Mesodermal cell (in vitro differentiated cells): ENCODE measurements around the gene ADCYAP1R1.

ENCODE experiments used
- H3K27ac ChIP-seq: 2 replicates; pipeline ENCODE4 v1.7.0; 2013; ENCODE audit warnings: mild to moderate bottlenecking, low read depth, low read length, moderate library complexity; ENCODE audit not compliant: severe bottlenecking
- H3K36me3 ChIP-seq: 2 replicates; pipeline ENCODE4 v1.7.1; 2013; ENCODE audit warnings: mild to moderate bottlenecking, low read length, moderate library complexity; ENCODE audit not compliant: control insufficient read depth, insufficient read depth
- H3K4me1 ChIP-seq: one replicate; pipeline ENCODE4 v1.7.1; 2013; ENCODE audit warnings: mild to moderate bottlenecking, low read length; ENCODE audit not compliant: insufficient read depth, control insufficient read depth, poor library complexity, severe bottlenecking
- H3K4me3 ChIP-seq: 2 replicates; pipeline ENCODE4 v1.7.0; 2013; ENCODE audit warnings: low read length, control low read depth, mild to moderate bottlenecking; ENCODE audit not compliant: insufficient read depth, poor library complexity, severe bottlenecking; ENCODE audit errors: extremely low read depth
- H3K9me3 ChIP-seq: 2 replicates; pipeline ENCODE4 v1.7.1; 2013; ENCODE audit warnings: mild to moderate bottlenecking, low read length, moderate library complexity; ENCODE audit not compliant: control insufficient read depth
- WGBS, 2 experiments: methylation state at CpG; one replicate each; pipeline ENCODE4 v1.1.5; 2013; ENCODE audit warnings: missing lambda C conversion rate in 2 of 2; ENCODE audit not compliant: insufficient coverage in 2 of 2; 5-methylcytosine and 5-hydroxymethylcytosine counted together

The ADCYAP1R1 gene

GRCh38 chr7:31020652-31021051 lies 31.5 kb upstream of the ADCYAP1R1 start:
- Histone ChIP-seq H3K4me3 (no peak overlapping the region), H3K4me1 (peaks cover 3% of the 10 kb centered on the region), H3K9me3 (no peaks in the 10 kb centered on the region), H3K36me3 (no peaks in the 10 kb centered on the region), H3K27ac (no peak overlapping the region)
- WGBS, 2 experiments = 56% methylated on average over 3 of the region's 3 CpGs; no CpG with 5 or more reads in 1 of the 2 experiments

DNA sequence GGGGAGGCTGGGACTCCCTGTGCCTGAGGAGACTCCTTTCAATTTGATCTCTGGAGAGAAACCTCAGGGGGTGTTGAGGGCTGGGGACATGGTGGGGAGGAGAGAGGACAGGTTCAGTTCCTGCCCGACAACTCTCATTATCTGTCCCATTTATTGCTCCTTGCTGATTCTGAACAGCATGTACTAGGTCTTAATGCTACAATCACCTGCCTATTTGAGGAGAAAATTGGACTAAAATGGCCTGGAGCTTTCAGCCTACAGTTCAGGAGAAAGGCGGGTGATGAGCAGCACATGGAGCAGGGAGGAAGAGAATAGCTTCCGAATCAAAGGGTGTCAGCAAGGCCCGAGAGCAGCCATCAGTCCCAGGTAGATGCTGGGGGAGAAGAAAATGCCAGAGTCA lies 30.0 kb upstream of the ADCYAP1R1 start:
- peaks cover 7% of the 10 kb centered on the region for H3K4me1 ChIP-seq
- H3K36me3 ChIP-seq = no peaks in the 10 kb centered on the region
- no peak overlapping the region for H3K4me3 ChIP-seq
- H3K9me3 ChIP-seq = no peaks in the 10 kb centered on the region
- WGBS, 2 experiments = 90 to 100% methylated on average over 1 to 3 of the region's 4 CpGs
- no peak overlapping the region for H3K27ac ChIP-seq

- Histone ChIP-seq H3K9me3 (no peaks in the 10 kb centered on the region), H3K4me3 (no peak overlapping the region), H3K36me3 (no peaks in the 10 kb centered on the region), H3K27ac (no peak overlapping the region), H3K4me1 (peaks cover 13% of the 10 kb centered on the region)
- 92 to 94% methylated on average over 2 of the region's 3 CpGs for WGBS, 2 experiments
Observed at GRCh38 chr7:31022726-31023125, 29.4 kb upstream of the ADCYAP1R1 start.

DNA sequence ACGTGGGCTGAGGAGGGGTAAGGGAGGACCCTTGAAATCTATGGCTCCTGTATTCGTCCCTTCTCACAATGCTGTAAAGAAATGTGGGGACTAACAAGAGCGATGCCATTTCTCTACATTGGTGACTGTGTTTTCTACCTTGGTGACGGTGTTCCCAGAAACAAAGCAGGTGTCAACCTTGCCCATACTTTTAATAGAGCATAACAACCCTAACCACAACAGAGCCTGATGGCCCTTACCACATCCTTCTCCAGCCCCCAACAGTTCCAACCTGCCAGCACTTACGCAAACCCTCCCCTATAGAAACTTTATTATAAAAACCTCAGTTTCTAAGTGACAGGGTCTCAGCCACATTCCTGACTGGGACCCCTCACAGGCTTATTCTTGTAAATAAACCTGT lies 28.2 kb upstream of the ADCYAP1R1 start:
- Histone ChIP-seq H3K4me1 (peaks cover 15% of the 10 kb centered on the region), H3K36me3 (no peaks in the 10 kb centered on the region), H3K9me3 (no peaks in the 10 kb centered on the region), H3K27ac (no peak overlapping the region), H3K4me3 (no peak overlapping the region)
- 82 to 97% methylated on average over 3 to 5 of the region's 5 CpGs for WGBS, 2 experiments

DNA sequence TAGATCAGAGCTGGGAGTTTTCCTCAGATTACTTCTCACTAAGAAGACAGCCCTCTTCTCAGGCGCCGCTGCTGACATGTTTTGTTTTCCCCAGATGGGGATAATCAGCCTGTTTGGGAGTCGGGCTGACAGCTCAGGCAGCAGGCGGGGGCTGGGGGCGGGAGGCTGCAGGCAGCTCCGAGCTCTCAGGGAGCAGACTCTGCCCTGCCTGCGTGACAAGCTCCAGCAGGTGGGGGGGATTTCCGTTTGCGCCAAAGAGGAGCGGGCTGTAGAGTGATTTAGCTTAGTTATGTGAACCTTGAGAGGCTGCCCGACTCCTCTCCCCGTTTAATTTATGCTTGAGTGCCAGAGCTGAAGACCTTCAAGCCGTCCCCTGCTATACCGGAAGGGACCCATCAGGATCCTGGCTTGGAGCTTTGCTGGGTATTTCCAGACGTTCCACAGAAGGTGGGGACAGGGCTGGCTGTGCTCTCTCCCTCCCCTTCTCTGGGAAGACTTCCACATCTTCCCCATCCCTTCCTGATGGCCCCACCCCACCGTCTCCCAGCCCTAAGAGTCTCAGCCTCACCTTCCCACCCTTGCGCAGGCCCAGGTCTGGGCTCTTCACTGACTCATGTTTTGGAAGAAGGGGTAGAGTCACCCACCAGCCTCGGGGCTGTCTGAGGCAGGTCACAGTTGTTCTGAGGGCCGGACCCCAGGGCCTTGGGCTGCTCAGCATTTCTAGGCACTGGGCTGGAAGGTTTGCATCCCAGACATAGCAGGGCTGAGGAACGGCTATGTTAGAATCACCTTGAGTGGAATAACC lies 24.7 kb upstream of the ADCYAP1R1 start:
- Histone ChIP-seq H3K36me3 (no peaks in the 10 kb centered on the region), H3K4me1 (peaks cover 11% of the 10 kb centered on the region), H3K9me3 (no peaks in the 10 kb centered on the region), H3K27ac (peak overlapping the region; percentile 59), H3K4me3 (no peak overlapping the region)
- 36 to 54% methylated on average over 9 to 10 of the region's 20 CpGs for WGBS, 2 experiments

DNA sequence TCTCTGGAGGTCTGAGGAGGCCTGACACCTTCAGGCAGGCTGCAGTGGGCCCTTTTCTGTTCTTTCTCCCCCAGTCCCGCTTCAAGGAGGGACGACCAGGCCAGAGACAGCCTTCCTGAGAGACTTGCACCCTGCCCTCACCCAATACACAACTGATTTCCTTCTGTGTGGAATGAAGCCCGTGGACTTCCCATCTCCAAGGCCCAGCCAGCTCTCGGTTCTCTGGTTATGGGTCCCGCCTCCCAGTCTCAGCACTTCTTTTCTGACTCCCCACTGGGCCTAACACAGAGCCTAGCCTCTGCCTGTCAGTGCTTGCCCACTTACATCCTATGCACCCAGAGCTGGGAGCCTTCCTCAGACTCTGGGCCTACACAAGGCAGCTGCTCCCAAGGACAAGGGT lies 24.1 kb upstream of the ADCYAP1R1 start:
- no peak overlapping the region for H3K27ac ChIP-seq
- 61 to 76% methylated on average over 4 of the region's 5 CpGs for WGBS, 2 experiments
- H3K9me3 ChIP-seq = no peaks in the 10 kb centered on the region
- no peak overlapping the region for H3K4me3 ChIP-seq
- H3K4me1 ChIP-seq = peaks cover 11% of the 10 kb centered on the region
- no peaks in the 10 kb centered on the region for H3K36me3 ChIP-seq

DNA sequence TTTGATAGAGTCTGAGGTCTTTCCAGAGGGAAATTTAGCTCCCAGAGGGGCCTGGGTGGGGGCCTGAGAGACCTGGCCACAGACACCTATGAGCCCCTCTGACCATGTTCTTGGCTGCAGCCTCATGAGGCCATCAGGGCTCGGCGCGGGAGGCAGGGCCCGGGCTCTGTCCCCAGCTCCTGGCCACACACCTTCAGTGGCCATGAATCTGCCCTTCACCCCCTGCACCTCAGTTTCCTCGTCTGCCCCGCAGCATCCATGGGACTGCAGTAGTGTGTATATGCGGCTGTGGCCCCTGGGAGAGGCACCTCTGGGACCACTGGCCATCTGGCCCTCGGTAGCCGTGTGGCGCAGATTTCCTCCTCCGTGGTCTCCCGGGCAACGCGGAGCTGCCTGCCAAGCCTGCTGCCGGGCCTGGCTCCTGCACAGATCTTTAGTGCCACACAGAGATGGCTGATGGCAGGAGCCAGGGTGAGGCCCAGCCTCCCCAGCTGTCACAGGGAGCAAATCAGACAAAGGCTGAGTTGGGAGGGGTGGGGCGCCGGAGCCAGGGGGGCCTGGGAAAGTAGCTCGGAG lies 23.6 kb upstream of the ADCYAP1R1 start:
- no peak overlapping the region for H3K4me3 ChIP-seq
- WGBS, 2 experiments = 87 to 89% methylated on average over 15 to 18 of the region's 18 CpGs
- no peaks in the 10 kb centered on the region for H3K36me3 ChIP-seq
- H3K4me1 ChIP-seq = peaks cover 11% of the 10 kb centered on the region
- no peak overlapping the region for H3K27ac ChIP-seq
- no peaks in the 10 kb centered on the region for H3K9me3 ChIP-seq

GRCh38 chr7:31029251-31030042 lies 22.7 kb upstream of the ADCYAP1R1 start:
- no peaks in the 10 kb centered on the region for H3K36me3 ChIP-seq
- WGBS, 2 experiments = 80 to 90% methylated on average over 4 to 6 of the region's 7 CpGs
- peaks cover 11% of the 10 kb centered on the region for H3K4me1 ChIP-seq
- no peak overlapping the region for H3K4me3 ChIP-seq
- no peaks in the 10 kb centered on the region for H3K9me3 ChIP-seq
- no peak overlapping the region for H3K27ac ChIP-seq

DNA sequence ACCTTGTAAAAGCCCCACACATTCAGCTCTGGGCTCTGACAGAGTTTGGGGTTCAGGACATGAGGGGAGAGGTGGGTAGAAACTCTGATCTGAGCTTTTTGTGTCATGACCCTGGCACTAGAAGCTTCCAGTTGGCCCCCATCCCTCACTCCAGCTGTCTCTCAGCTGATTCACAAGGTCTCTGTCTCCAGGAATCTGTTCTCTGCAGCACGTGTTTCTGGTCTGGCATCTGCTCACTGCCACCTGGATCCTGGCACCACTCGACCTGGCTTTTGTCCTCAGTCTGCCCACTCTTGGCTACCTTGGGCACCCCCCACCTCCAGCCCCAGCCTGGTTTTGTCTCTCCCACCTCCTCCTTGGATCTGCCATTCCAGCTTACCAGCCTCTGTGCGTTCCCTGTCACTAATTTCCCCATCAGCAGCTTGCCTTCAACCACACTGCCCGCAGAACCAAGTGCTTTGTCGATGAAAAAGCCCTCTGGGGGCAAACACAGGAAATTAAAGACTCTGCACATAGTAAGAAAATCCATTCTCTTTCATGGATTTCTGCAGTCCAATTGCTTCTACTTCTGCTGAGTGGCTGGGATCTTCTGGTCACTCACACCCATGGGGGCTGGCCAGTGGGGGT lies 18.3 kb upstream of the ADCYAP1R1 start:
- H3K36me3 ChIP-seq = no peaks in the 10 kb centered on the region
- no peak overlapping the region for H3K27ac ChIP-seq
- no peaks in the 10 kb centered on the region for H3K9me3 ChIP-seq
- H3K4me1 ChIP-seq = no peaks in the 10 kb centered on the region
- no peak overlapping the region for H3K4me3 ChIP-seq
- WGBS, 2 experiments = 89 to 92% methylated on average over 5 of the region's 5 CpGs

DNA sequence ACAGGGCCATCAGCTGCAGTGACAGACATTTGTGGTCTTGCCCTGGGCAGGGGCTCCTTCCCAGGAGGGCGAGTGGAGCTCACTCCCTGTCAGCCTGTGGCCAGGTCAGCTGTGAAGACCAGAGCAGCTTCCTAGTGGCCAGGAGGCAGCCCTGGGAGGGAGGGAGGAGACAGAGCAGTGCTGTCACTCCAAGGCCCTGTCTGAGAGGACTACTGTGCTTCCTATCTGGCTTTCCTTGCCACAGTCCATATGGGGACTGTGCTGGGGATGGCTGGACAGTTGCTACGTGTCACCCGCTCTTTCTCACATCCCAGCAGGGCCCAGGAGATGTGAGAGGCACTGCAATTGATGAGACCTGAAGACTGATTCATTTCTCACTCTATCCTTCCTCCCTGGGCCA lies 15.2 kb upstream of the ADCYAP1R1 start:
- no peaks in the 10 kb centered on the region for H3K4me1 ChIP-seq
- no peak overlapping the region for H3K4me3 ChIP-seq
- no peak overlapping the region for H3K27ac ChIP-seq
- no peaks in the 10 kb centered on the region for H3K36me3 ChIP-seq
- no peaks in the 10 kb centered on the region for H3K9me3 ChIP-seq
- WGBS, 2 experiments = 65 to 80% methylated on average over 1 to 2 of the region's 3 CpGs
